GM18861 (cell line): ENCODE results near the gene OR13J1.

Experiments
- ATAC-seq: cut with Tn5 transposase; IDR thresholded peaks from one replicate; pipeline ENCODE4 v1.9.1; 2021; ENCODE audit not compliant: unreplicated experiment

Gene OR13J1

DNA sequence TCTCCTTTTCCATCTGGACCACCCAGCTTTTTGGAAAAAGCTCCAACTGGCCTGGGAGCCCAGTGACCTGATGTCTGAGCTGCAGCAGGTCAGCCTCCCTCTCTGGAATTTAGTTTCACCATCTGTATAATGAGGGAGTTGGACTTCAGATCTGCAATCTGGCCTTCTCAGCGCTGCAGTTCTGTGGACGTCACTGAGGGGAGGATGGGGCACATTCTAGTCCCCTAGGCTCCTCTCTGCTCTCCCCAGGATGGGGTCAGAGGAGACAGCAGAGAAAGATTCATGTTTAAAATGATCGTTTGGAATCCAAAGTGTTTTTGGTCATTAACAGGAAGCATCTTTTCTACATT is 10.2 kb downstream of the OR13J1 start:
- ATAC-seq, result no peak

DNA sequence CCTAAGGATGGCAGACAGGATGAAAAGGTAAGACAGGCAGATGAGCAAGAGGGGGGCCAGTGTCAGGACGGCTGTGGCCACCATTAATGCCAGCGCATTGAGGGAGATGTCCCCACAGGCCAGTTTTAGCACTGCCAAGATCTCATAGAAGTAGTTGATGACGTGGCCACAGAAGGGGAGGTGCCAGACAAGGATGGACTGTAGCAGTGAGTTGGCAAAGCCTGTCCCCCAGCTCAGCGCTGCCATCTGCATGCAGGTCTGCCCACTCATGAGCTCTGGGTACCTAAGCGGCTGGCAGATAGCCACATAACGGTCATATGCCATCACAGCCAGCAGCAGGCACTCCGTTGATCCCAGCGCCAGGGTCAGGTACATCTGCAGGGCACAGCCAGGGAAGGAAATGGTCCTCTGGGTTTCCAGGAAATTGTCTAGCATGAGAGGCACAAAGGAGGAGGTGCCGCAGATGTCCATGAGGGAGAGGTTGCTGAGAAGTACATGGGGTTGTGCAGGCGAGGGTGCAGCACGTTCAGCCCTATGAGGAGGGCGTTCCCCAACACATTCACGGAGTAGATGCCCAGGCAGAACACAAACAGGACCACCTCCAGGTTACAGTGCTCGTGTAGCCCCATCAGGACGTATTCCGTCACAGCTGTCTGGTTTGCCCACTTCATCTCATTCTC is 10.8 kb downstream of the OR13J1 start:
- no peak for ATAC-seq

GRCh38 chr9:35858458-35858857 is 11.7 kb downstream of the OR13J1 start:
- ATAC-seq, result no peak

DNA sequence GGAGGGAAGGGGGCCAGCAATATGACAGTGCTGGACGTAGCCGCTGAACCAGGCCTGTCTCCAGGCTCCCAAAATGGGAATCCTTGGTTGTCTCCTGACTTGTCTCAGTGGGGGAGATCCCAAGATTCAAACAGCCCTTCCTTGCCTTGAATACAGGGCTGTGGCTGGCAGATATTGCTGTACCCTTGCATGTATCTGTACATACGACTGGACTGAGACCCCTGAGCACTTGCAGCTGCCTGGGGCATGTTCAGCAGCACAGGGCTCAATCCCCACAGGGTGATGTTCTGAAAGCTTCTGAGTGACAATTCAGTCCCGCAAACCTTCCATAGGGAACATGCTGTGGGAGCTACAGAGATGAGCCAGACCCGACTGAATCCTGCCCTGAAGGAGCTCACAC is 13.3 kb downstream of the OR13J1 start:
- no peak for ATAC-seq

DNA sequence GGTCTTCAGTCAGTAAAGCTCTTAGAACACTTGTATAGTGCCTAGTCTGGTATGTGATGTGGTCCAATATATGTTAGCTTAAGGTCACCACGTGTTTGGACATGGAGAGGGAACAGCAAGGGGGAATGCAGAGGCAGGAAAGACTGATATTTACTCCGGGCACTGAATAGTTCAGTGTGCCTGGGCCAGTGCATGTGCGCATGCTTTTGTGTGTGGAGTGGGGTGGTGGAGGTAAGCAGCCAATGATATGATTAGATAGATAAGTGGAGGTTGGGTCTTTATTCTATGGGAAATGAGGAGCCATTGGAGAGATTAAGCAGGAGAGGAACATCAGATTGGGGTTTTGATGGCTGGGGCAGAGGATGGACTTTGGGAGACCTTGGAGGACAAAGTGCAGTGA is 14.0 kb downstream of the OR13J1 start:
- no peak for ATAC-seq

GRCh38 chr9:35854091-35854762 is 16.0 kb downstream of the OR13J1 start:
- ATAC-seq, result no peak

DNA sequence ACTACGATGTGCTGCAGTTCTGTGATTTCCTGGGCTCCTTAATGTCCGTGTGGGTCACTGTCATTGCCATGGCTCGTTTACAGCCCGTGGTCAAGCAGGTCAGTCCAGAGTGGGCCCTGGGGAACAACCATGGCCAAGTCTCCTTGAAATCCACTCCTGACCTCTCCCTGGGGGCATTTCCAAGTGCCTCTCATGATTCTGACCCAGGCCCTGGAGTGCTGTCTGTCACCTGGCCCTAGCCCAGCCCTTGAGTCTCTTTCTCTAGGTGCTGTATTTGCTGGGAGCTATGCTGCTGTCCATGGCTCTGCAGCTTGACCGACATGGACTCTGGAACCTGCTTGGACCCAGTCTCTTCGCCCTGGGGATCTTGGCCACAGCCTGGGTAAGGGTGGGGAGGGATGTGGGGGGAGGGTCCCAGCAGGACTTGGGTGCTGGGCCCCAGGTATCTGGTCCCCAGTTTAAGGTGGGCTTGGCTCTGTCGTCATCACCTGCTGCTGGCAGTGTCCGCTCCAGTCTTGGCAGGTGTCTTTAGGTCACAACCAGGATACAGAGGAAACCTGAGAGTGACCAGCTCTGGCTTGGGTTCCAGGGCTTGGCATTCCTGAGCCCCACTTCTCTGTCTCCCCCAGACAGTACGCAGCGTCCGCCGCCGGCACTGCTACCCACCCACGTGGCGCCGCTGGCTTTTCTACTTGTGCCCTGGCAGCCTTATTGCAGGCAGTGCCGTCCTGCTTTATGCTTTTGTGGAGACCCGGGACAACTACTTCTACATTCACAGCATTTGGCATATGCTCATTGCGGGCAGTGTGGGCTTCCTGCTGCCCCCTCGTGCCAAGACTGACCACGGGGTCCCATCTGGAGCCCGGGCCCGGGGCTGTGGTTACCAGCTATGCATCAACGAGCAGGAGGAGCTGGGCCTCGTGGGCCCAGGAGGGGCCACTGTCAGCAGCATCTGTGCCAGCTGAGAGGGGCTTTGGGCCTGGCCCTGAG is 17.0 kb downstream of the OR13J1 start:
- ATAC-seq, result no peak

- no peak for ATAC-seq
Observed at GRCh38 chr9:35852267-35852815, 17.9 kb downstream of the OR13J1 start.

DNA sequence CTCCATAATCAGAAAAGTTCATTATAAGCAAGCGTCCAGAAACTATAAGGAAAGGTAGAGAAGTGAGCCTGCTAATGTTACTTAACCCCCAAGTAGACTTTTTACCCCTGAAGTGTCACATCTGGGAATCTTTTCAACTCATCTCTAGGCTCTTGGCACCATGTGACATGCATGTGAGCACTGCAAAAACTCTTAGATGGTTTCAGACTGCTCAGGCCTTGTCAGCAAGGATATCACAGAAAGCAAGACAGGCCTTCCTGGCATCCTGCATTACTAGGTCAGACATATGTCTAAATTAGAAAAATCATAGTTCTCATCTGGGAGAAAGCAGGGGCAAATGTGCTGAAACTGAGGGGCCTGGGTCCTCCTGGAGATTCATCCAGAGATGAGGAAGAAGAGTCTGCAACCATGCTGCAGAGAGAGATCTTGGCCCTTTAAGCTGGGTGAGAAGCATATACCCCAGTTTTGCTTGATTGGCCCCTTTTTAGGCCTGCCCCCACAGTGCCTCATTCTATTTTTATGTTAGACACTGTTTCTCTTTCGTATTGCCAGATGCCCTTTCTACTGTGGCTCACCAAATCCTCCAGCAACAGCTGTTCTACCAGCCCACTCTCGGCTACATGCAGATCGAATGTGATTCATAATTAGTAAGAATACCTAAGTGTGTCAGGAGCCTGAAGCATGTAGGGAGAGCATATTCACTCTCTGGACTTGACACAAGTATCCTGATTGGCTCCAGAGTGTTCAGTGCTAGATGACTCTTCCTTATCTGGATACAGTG is 22.2 kb downstream of the OR13J1 start:
- peak; percentile 89 for ATAC-seq

- ATAC-seq, result no peak
Observed at GRCh38 chr9:35845824-35846771, 24.1 kb downstream of the OR13J1 start.

DNA sequence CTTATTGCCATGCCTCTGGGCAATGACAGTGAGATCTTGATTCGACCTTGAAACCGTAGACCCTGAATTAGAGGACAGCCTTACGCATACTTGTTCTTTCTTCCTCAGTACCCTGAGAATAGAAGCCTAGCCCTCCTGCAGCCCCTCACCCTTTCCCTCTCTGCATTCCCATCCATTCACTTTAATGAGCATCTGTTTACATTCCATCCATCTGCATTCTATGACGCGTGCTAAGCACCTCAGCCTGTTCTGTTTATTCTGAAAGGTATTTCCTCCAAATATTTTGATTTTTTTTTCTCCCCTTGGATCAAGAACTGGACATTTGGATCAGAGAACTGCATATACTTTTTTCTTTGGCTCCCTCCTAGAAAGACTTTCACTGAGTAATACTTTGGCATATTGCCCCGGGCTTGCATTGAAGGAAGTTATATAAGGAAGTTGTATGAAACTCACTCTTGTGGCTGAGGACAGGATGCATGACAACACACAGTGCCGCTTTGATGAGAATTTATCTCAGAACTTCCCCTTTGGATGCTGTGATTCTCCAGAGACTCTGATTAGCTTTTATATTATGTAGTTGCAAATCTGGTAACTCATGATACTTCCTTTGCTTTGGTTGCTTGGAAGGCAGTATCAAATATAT is 25.5 kb downstream of the OR13J1 start:
- no peak for ATAC-seq

DNA sequence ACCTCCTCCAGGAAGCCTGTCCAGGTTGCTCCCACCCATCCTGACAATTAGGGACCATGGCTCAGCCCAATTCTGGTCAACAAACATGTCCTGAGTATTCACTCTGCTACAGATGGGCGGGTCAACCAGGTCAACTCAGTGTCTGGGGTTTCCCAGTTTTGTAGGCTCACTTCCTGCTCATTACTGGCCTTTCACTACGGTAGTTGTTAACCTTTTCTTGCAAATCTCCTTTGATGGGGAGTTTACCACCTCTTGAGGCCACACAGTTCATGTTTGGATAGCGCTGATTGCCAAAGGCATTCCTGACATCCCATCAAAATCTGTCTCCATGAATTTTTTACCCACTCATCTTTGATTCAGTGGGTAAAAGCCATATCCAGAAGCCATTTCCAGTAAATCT is 27.4 kb downstream of the OR13J1 start:
- peak; percentile 65 for ATAC-seq

GRCh38 chr9:35842020-35842745 is 28.0 kb downstream of the OR13J1 start:
- ATAC-seq, result no peak

- no peak for ATAC-seq
Observed at GRCh38 chr9:35841645-35841900, 28.6 kb downstream of the OR13J1 start.

DNA sequence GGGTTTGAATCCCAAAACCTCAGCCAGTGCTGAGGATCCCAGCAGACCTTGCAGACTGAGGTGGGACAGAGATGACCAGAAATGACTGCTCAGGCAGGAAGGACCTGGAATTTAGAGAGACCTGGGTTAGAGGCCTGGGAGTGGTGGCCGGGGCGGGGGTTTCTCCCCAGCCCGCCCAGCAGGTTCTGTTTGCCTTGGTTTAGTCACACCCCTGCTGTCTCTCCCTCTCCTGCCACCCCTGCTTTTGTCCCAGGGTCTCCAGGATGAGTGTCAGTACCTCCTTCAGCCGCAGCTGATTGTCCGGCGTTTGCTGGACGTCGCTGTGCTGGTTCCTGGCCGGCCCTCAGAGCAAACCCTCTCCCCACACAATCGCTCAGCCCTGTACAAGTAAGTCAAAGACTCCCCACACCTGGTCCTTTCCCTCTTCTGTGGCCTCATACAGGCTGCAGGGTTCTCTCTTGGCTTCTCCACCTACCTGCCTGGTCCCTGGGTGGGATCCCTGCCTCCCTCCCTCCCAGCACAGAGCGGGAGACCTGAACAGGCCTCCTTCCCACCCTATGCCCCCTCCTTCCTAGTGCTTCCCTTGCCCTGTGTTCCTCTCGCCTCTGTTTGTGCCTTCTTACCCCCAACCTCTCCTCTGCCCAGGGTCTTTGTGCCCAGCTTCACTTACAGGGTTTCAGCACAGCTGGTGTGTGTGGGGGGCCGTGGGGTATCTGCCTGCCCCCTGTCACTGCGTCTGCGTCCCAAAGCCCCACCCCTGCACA is 29.1 kb downstream of the OR13J1 start:
- no peak for ATAC-seq

GRCh38 chr9:35839926-35840325 is 30.3 kb downstream of the OR13J1 start:
- no peak for ATAC-seq

DNA sequence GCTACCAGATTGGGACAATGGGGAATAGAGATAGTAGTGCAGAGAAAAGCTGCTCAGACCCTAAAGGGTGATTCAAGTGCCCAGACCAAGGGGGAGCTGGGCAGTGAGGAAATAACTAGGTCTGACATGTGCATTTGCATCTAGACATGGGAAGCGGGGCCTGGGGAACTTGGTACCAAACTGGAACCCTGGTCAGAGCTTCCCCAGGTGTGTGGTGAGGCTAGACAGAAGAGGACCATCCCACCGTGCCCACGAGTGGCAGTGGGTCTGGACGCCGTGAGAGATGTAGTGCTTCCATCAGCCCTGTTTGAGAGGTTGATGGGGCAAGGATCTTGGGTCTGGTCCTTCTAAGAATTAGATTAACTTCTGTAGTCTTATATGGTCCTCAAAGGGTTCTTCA is 33.6 kb downstream of the OR13J1 start:
- ATAC-seq, result no peak

GRCh38 chr9:35835766-35836165 is 34.4 kb downstream of the OR13J1 start:
- no peak for ATAC-seq
